Kidney (tissue), 22 donors: ENCODE results near the gene ZNF487. TPM values are rescaled to one million over a fixed set of nuclear protein-coding genes. Genes with fewer than 3 reads are reported as not detected.
A peak's percentile ranks its signal among the peaks of the same experiment; 100 is the strongest.

ENCODE experiments used
- DNase-seq, 5 donors: peaks; one replicate each; pipeline ENCODE4 v3.0.0-alpha.2; 2013 to 2020
- FAIRE-seq: peaks from 2 replicates; lab custom pipeline; 2012; peaks lifted over from hg19 to GRCh38; lab: Jason Lieb, UNC
- H3K27ac ChIP-seq, 2 donors: one replicate each; pipeline ENCODE4 v1.7.0; 2013; ENCODE audit warnings: low read depth in 2 of 2, low read length in 2 of 2, inconsistent platforms in 1 of 2
- H3K27me3 ChIP-seq: one replicate; pipeline ENCODE4 v1.7.1; 2013; ENCODE audit warnings: low read length, inconsistent platforms; ENCODE audit not compliant: control insufficient read depth, insufficient read depth
- H3K36me3 ChIP-seq, 3 donors: one replicate each; pipeline versions ENCODE4 v1.7.0 to v1.7.1; 2013; ENCODE audit warnings: low read length in 3 of 3, control low read depth in 1 of 3, inconsistent platforms in 1 of 3; ENCODE audit not compliant: insufficient read depth in 3 of 3, control insufficient read depth in 2 of 3
- H3K4me1 ChIP-seq, 3 donors: one replicate each; pipeline versions ENCODE4 v1.7.0 to v1.7.1; 2013; ENCODE audit warnings: low read length in 3 of 3, inconsistent platforms in 1 of 3, low read depth in 1 of 3; ENCODE audit not compliant: control insufficient read depth in 2 of 3, insufficient read depth in 2 of 3
- H3K4me3 ChIP-seq, 3 donors: one replicate each; pipeline versions ENCODE4 v1.7.0 to v1.8.1; 2013; ENCODE audit warnings: low read length in 3 of 3, control low read depth in 1 of 3, inconsistent platforms in 1 of 3
- H3K9ac ChIP-seq, 3 donors: one replicate each; pipeline versions ENCODE4 v1.7.0 to v1.7.1; 2013; ENCODE audit warnings: low read length in 3 of 3, control low read depth in 1 of 3, inconsistent platforms in 1 of 3
- H3K9me3 ChIP-seq, 3 donors: one replicate each; pipeline versions ENCODE4 v1.7.0 to v1.7.1; 2013; ENCODE audit warnings: low read length in 3 of 3, control low read depth in 1 of 3, inconsistent platforms in 1 of 3; ENCODE audit not compliant: control insufficient read depth in 2 of 3, insufficient read depth in 1 of 3
- CTCF ChIP-seq: IDR thresholded peaks from 3 replicates; pipeline ENCODE4 v1.5.1; 2012; ENCODE audit warnings: mild to moderate bottlenecking, moderate library complexity, borderline replicate concordance; ENCODE audit not compliant: insufficient read depth; ENCODE audit errors: extremely low read depth
- intact Hi-C: fragments of 100-400 bp; cut with DNase I; formaldehyde crosslinking; loops from one replicate; pipeline ENCODE4 v1.11.1; 2022
- long read RNA-seq, 10 donors: library from polyadenylated mRNA in 1 of 10; unstranded in 1 of 10; transcript quantifications; one replicate each; pipeline ENCODE4 v2.0.0 and lab custom pipeline, GENCODE V29; 2021 to 2026
- polyA plus RNA-seq: library from polyadenylated mRNA; stranded (reverse); fragments of 350-450 nt; fragmentation: Illumina TruSeq; extraction: RNeasy Lipid Tissue Mini Kit (QIAGEN cat#74804); gene quantifications from one replicate; pipeline ENCODE4 v1.2.3, GENCODE V29; 2014; ENCODE audit warnings: low read depth, low replicate concordance; ENCODE audit not compliant: insufficient read depth
- total RNA-seq: library from RNA; stranded (reverse); fragmentation: NEBNext Ultra II Directional; extraction: Animal tissue kit (Norgen Biotek cat#: 25700); gene quantifications from one replicate; pipeline ENCODE4 v1.2.1, GENCODE V29; 2021
- donor health status: control.
- donor health status: control.
- donor health status: control.
- donor health status: control.
- donor health status: control.
- donor health status: DM: yes; HTN: yes; CAD: no.
- donor health status: Normal renal cell carcinoma (clear cell type).

ZNF487 gene
- 7.1 TPM for total RNA-seq
- 9.7 TPM for polyA plus RNA-seq
- long read RNA-seq, donor 1, partial matches to known transcripts: 0 of 5 reads
- long read RNA-seq, donor 1, other reads (novel, unspliced or antisense): 0 of 5 reads
- long read RNA-seq, donor 2, partial matches to known transcripts: 0 of 6 reads
- long read RNA-seq, donor 2, other reads (novel, unspliced or antisense): 0 of 6 reads
- long read RNA-seq, donor 3, partial matches to known transcripts: 0 of 5 reads
- long read RNA-seq, donor 3, other reads (novel, unspliced or antisense): 0 of 5 reads
- long read RNA-seq, donor 4, partial matches to known transcripts: 0 of 3 reads
- long read RNA-seq, donor 4, other reads (novel, unspliced or antisense): 0 of 3 reads
- long read RNA-seq, donor 5: 0 reads
- long read RNA-seq, donor 6, partial matches to known transcripts: 0 of 5 reads
- long read RNA-seq, donor 6, other reads (novel, unspliced or antisense): 0 of 5 reads
- long read RNA-seq, donor 7, partial matches to known transcripts: 0 of 1 reads
- long read RNA-seq, donor 7, other reads (novel, unspliced or antisense): 0 of 1 reads
- long read RNA-seq, donor 8, partial matches to known transcripts: 0 of 8 reads
- long read RNA-seq, donor 8, other reads (novel, unspliced or antisense): 0 of 8 reads
- long read RNA-seq, donor 9, partial matches to known transcripts: 0 of 2 reads
- long read RNA-seq, donor 9, other reads (novel, unspliced or antisense): 0 of 2 reads
- long read RNA-seq, donor 10, partial matches to known transcripts: 0 of 6 reads
- long read RNA-seq, donor 10, other reads (novel, unspliced or antisense): 0 of 6 reads

- Histone ChIP-seq H3K9ac (peak within 1 kb of the TSS; percentile 84 to 95 (median 87)), H3K4me1 (peaks cover 0 to 2% (median 0%) of the 10 kb centered on the region in 3 donors), H3K27me3 (no peaks in the 10 kb centered on the region), H3K9me3 (no peaks in the 10 kb centered on the region), H3K4me3 (peak within 1 kb of the TSS; percentile 89 to 91 (median 91)), H3K36me3 (no peaks in the 10 kb centered on the region), H3K27ac (peak within 1 kb of the TSS; percentile 99)
- intact Hi-C loops: no loop called here
- peak; percentile 21 for TF ChIP-seq CTCF
- FAIRE-seq (no peak), DNase-seq (peak; percentile 95 to 97 (median 96))
These were observed at the start of gene ZNF487 for GRCh38 chr10:43436291-43437140. Gene ZNF487, plus strand, starts transcription at chr10:43437111. Its CDS starts 38,703 bp downstream, at chr10:43475814.

- H3K9ac ChIP-seq: no peak overlapping the region
- H3K27me3 ChIP-seq: no peaks in the 10 kb centered on the region
- no peak overlapping the region for H3K27ac ChIP-seq
- DNase-seq: peak in 1 of 5 donors; percentile 39
- intact Hi-C loops: no loop called here
- H3K4me3 ChIP-seq: no peak overlapping the region
- TF ChIP-seq CTCF: no peak
- H3K9me3 ChIP-seq: no peaks in the 10 kb centered on the region
- peaks cover 8 to 59% (median 43%) of the 10 kb centered on the region in 3 donors for H3K36me3 ChIP-seq
- H3K4me1 ChIP-seq: peaks cover 0 to 4% (median 0%) of the 10 kb centered on the region in 3 donors
- FAIRE-seq: no peak
These were observed 49.3 kb upstream of the ZNF487 start for GRCh38 chr10:43387678-43388032.

GRCh38 chr10:43389867-43390266 is 47.0 kb upstream of the ZNF487 start:
- Histone ChIP-seq H3K9me3 (no peaks in the 10 kb centered on the region), H3K27ac (no peak overlapping the region), H3K36me3 (peaks cover 11 to 77% (median 50%) of the 10 kb centered on the region in 3 donors), H3K27me3 (no peaks in the 10 kb centered on the region), H3K4me3 (no peak overlapping the region), H3K9ac (no peak overlapping the region), H3K4me1 (peaks cover 0 to 7% (median 5%) of the 10 kb centered on the region in 3 donors)
- DNase-seq: no peak
- TF ChIP-seq CTCF: no peak
- intact Hi-C loops: no loop called here
- no peak for FAIRE-seq
